ENCODE data around the gene HACE1. TPM values are rescaled to one million over a fixed set of nuclear protein-coding genes. Genes with fewer than 3 reads are reported as not detected.
"Not testable (repeated sequence)": the region's sequence is repeated elsewhere in the genome, so short reads cannot be mapped to it uniquely, and the experiment has no call there.

The HACE1 gene
- polyA plus RNA-seq, 1 experiment: 13.6 TPM

DNA sequence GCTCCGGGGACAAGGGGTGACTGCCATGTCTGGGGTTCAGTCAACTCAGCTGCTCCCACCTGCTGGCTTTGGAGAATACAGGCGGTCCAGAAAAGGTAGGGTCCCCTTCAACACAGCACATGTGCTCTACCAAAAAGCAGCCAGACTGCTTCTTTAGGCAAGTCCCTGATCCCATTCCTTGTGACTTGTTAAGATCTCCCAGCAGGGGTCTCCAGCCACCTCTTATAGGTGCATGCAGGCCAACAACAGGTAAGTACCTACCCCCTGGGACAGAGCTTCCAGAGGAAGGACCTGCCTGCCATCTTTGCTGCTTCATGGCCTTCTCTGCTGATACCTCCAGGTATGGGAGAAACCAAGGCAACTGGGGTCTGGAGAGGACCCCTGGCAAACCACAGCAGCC lies 106.5 kb downstream of the HACE1 start:
- TF ChIP-seq, protein P1, sequence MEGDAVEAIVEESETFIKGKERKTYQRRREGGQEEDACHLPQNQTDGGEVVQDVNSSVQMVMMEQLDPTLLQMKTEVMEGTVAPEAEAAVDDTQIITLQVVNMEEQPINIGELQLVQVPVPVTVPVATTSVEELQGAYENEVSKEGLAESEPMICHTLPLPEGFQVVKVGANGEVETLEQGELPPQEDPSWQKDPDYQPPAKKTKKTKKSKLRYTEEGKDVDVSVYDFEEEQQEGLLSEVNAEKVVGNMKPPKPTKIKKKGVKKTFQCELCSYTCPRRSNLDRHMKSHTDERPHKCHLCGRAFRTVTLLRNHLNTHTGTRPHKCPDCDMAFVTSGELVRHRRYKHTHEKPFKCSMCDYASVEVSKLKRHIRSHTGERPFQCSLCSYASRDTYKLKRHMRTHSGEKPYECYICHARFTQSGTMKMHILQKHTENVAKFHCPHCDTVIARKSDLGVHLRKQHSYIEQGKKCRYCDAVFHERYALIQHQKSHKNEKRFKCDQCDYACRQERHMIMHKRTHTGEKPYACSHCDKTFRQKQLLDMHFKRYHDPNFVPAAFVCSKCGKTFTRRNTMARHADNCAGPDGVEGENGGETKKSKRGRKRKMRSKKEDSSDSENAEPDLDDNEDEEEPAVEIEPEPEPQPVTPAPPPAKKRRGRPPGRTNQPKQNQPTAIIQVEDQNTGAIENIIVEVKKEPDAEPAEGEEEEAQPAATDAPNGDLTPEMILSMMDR (IDR thresholded peaks at IDR 0.05; ENCODE audit: low read depth, low read length): no peak
- H3K27me3 ChIP-seq (ENCODE audit: control insufficient read depth, insufficient read depth, low read length): no peaks in the 10 kb centered on the region
- peaks cover 8% of the 10 kb centered on the region for H3K9me3 ChIP-seq (ENCODE audit: control insufficient read depth, insufficient read depth, low read length)
- no peak overlapping the region for H3K4me3 ChIP-seq (ENCODE audit: low read depth, low read length)
- no peak for DNase-seq (ENCODE audit: low read depth, low spot score)
- H3K27ac ChIP-seq (ENCODE audit: low read depth, low read length): no peak overlapping the region
- ChIA-PET CTCF (no interaction called here), POLR2A (no interaction called here)

DNA sequence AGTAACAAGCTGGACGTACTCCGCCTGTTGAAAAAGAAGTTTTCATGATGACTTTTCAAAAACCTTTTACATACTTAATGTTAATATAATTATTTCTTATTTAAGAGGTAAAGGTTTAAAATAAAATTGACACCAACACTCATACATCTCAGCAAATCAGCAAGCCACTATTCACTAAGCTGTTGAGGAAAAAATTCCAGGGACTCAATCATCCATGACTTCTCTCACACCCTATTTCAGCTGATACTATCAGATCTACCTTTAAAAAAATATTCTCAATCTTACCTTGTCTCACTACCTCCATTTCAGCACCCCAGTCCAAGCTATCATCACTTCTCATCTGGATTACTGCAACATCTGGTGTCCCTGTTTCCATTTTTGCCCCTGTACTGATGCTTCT lies 109.3 kb downstream of the HACE1 start:
- H3K27ac ChIP-seq (ENCODE audit: low read depth, low read length): no peak overlapping the region
- ChIA-PET CTCF (interaction anchor here (1.6 to 1.8 kb wide), 2 partner anchors 67 to 69 kb away, joined by 3 to 6 read pairs; no protein-coding TSS in a partner anchor), POLR2A (no interaction called here)
- TF ChIP-seq, protein P1 (IDR thresholded peaks at IDR 0.05; ENCODE audit: low read depth, low read length): no peak
- H3K4me3 ChIP-seq (ENCODE audit: low read depth, low read length): no peak overlapping the region
- no peak for DNase-seq (ENCODE audit: low read depth, low spot score)
- no peaks in the 10 kb centered on the region for H3K9me3 ChIP-seq (ENCODE audit: control insufficient read depth, insufficient read depth, low read length)
- no peaks in the 10 kb centered on the region for H3K27me3 ChIP-seq (ENCODE audit: control insufficient read depth, insufficient read depth, low read length)

DNA sequence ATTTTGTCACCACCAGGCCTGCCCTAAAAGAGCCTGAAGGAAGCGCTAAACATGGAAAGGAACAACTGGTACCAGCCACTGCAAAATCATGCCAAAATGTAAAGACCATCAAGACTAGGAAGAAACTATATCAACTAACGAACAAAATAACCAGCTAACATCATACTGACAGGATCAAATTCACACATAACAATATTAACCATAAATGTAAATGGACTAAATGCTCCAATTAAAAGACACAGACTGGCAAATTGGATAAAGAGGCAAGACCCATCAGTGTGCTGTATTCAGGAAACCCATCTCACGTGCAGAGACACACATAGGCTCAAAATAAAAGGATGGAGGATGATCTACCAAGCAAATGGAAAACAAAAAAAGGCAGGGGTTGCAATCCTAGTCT lies 120.6 kb downstream of the HACE1 start:
- H3K27ac ChIP-seq (ENCODE audit: low read depth, low read length); DNase-seq (ENCODE audit: low read depth, low spot score); POLR2A ChIA-PET; H3K27me3 ChIP-seq (ENCODE audit: control insufficient read depth, insufficient read depth, low read length); CTCF ChIA-PET; H3K4me3 ChIP-seq (ENCODE audit: low read depth, low read length); H3K9me3 ChIP-seq (ENCODE audit: control insufficient read depth, insufficient read depth, low read length): not testable (repeated sequence)

DNA sequence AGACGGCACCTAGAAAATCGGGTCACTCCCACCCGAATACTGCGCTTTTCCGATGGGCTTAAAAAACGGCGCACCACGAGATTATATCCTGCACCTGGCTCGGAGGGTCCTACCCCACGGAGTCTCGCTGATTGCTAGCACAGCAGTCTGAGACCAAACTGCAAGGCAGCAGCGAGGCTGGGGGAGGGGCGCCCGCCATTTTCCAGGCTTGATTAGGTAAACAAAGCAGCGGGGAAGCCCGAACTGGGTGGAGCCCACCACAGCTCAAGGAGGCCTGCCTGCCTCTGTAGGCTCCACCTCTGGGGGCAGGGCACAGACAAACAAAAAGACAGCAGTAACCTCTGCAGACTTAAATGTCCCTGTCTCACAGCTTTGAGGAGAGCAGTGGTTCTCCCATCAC lies 122.2 kb downstream of the HACE1 start:
- DNase-seq (ENCODE audit: low read depth, low spot score); H3K27ac ChIP-seq (ENCODE audit: low read depth, low read length); CTCF ChIA-PET; POLR2A ChIA-PET; H3K27me3 ChIP-seq (ENCODE audit: control insufficient read depth, insufficient read depth, low read length); H3K9me3 ChIP-seq (ENCODE audit: control insufficient read depth, insufficient read depth, low read length); H3K4me3 ChIP-seq (ENCODE audit: low read depth, low read length): not testable (repeated sequence)

DNA sequence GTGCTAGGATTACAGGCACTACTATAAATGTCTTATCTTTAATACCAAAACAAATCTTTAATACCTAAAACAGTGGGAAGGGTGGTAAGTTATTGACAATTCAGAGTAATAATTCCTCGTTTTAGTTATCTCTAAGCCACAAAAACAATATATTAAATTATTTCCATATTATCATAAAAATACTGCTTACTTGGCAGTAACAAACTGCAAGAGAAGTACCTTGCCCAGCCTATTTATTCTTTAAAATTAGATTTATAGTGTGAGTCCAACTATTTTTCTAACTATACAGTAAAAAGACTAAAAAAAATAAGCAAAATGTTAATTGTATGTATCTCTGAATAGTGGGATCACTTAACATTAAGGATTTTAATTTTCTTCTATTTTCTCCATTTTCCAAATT lies 123.2 kb downstream of the HACE1 start:
- H3K27ac ChIP-seq (ENCODE audit: low read depth, low read length): no peak overlapping the region
- no peaks in the 10 kb centered on the region for H3K27me3 ChIP-seq (ENCODE audit: control insufficient read depth, insufficient read depth, low read length)
- DNase-seq (ENCODE audit: low read depth, low spot score): no peak
- TF ChIP-seq, protein P1 (IDR thresholded peaks at IDR 0.05; ENCODE audit: low read depth, low read length): no peak
- ChIA-PET POLR2A (no interaction called here), CTCF (no interaction called here)
- H3K9me3 ChIP-seq (ENCODE audit: control insufficient read depth, insufficient read depth, low read length): no peaks in the 10 kb centered on the region
- no peak overlapping the region for H3K4me3 ChIP-seq (ENCODE audit: low read depth, low read length)

DNA sequence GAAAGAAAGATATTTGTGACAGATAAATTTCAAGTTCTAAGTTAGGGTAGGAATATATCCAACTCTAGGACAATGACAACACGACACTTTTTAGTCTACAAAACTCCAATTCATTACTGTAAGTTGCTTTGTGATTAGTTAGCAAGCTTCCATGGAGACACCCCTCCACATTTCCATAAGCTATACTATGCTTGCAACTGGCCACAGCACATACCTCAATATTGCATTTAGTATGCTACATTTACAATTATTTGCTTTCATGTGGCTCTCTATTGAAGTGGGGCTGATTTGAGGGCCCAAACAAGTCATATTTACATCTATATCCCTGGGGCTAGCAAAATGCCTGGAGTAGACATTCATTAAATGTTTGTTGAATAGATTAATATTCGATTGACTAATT lies 129.3 kb downstream of the HACE1 start:
- Histone ChIP-seq H3K27me3 (ENCODE audit: control insufficient read depth, insufficient read depth, low read length) (no peaks in the 10 kb centered on the region), H3K9me3 (ENCODE audit: control insufficient read depth, insufficient read depth, low read length) (no peaks in the 10 kb centered on the region), H3K27ac (ENCODE audit: low read depth, low read length) (no peak overlapping the region), H3K4me3 (ENCODE audit: low read depth, low read length) (no peak overlapping the region)
- TF ChIP-seq, protein P1 (IDR thresholded peaks at IDR 0.05; ENCODE audit: low read depth, low read length): no peak
- ChIA-PET CTCF (no interaction called here), POLR2A (no interaction called here)
- DNase-seq (ENCODE audit: low read depth, low spot score): no peak
